ENCODE data around the gene KLHL29. TPM values are rescaled to one million over a fixed set of nuclear protein-coding genes. Genes with fewer than 3 reads are reported as not detected.

Gene KLHL29
- total and polyA plus RNA-seq, 2 donors (not counting 3 experiments of a cell fraction or from before 2014, with no cell fraction given) = 4.6 to 12.7 TPM

DNA sequence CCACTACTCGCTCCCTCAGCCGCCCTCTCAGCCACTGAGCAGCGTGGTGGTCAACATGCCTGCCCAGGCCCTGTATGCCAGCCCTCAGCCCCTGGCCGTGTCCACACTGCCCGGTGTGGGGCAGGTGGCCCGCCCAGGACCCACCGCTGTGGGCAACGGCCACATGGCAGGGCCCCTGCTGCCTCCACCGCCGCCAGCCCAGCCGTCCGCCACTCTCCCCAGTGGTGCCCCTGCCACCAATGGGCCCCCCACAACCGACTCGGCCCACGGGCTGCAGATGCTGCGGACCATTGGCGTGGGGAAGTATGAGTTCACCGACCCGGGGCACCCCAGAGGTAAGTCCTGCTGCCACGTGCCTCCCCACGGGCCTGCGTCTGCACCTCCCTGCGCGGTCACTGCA, 257.5 kb downstream of the KLHL29 start:
- CTCF ChIA-PET = no interaction called here
- TF ChIP-seq JUN (IDR thresholded peaks at IDR 0.05; ENCODE audit: borderline replicate concordance, insufficient read depth, insufficient read length, low read depth) (no peak), GATA2 (IDR thresholded peaks at IDR 0.05; ENCODE audit: insufficient read depth, insufficient read length, low read depth, low read length) (no peak), FOS (IDR thresholded peaks at IDR 0.05; ENCODE audit: borderline replicate concordance, insufficient read depth, low read length) (no peak), MYC (IDR thresholded peaks at IDR 0.05; ENCODE audit: low read depth, low read length) (no peak), EZH2 (IDR thresholded peaks at IDR 0.05; ENCODE audit: borderline replicate concordance, low read depth, low read length, severe bottlenecking) (no peak), POLR2A (IDR thresholded peaks at IDR 0.05; ENCODE audit: low read depth, low read length) (no peak)
- TF ChIP-seq, protein P1, sequence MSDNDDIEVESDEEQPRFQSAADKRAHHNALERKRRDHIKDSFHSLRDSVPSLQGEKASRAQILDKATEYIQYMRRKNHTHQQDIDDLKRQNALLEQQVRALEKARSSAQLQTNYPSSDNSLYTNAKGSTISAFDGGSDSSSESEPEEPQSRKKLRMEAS (IDR thresholded peaks at IDR 0.05; ENCODE audit: insufficient read depth, insufficient read length) = no peak
- H3K9me1 ChIP-seq (replicated peaks; ENCODE audit: control insufficient read depth, extremely low read depth, insufficient read depth, low read length) = no peaks in the 10 kb centered on the region
- H3K36me3 ChIP-seq (ENCODE audit: control insufficient read depth in 2 of 2, extremely low read depth in 1 of 2, insufficient read depth in 2 of 2, low read length in 2 of 2) = no peaks in the 10 kb centered on the region
- POLR2A ChIA-PET = no interaction called here
- no peak for DNase-seq (ENCODE audit: low read depth, low spot score)
- no peak overlapping the region for H2AFZ ChIP-seq (ENCODE audit: low read depth, low read length)
- no peaks in the 10 kb centered on the region for H3K4me1 ChIP-seq (ENCODE audit: control insufficient read depth, extremely low read depth, insufficient read depth, low read length)
- intact Hi-C loops (cut with micrococcal nuclease) = no loop called here
- H3K4me2 ChIP-seq (ENCODE audit: insufficient read depth, low read length) = no peak overlapping the region
- H3K9me3 ChIP-seq (replicated peaks; ENCODE audit: control insufficient read depth, insufficient read depth, low read length) = no peaks in the 10 kb centered on the region
- dilution Hi-C loops (cut with MboI; ENCODE audit: extremely low pct_ligation_motif_present, low sequenced_read_pairs) = no loop called here
- H4K20me1 ChIP-seq (replicated peaks; ENCODE audit: control insufficient read depth, extremely low read depth, insufficient read depth, low read length) = no peaks in the 10 kb centered on the region
- H3K79me2 ChIP-seq (ENCODE audit: control insufficient read depth, insufficient read depth, low read length) = no peaks in the 10 kb centered on the region
- no peak for FAIRE-seq
- H3K9ac ChIP-seq (replicated peaks; ENCODE audit: extremely low read depth, insufficient read depth, low read length) = no peak overlapping the region
- no peak overlapping the region for H3K27ac ChIP-seq (ENCODE audit: insufficient read depth, low read depth, low read length)
- BruUV-seq (replicated peaks) = no TSS peak
- no peaks in the 10 kb centered on the region for H3K27me3 ChIP-seq (ENCODE audit: control insufficient read depth in 2 of 2, insufficient read depth in 2 of 2, low read length in 2 of 2)
- no peak overlapping the region for H3K4me3 ChIP-seq (replicated peaks in 1 of 3; ENCODE audit: insufficient read depth in 1 of 3, low read depth in 1 of 3, low read length in 3 of 3)

DNA sequence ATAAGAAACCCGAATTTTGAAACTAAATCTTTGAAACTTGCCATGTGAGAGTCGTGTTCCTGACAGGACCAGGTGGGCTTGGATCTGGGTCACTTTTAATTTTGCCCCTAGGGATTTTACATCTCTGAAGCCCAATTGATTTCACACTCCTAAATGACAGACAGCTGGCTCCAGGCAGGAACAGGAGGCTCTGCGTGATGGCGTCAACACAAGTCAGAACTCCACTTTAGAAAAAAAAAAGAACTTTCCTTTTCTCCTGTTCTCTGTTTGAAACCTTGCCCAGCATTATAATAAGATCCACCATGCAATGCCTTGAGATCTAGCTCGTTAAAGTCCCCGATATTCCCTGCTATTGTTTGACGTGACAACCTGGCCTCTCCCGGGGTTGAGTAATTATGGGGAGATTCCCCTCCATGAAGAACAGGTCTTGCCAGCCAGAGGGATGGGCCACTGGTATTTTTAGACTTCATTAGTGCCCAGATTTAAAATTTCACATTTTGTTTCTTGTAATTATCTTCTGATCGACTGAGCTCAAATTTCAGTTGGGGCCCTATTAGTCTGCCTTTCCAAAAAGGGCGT, 260.3 kb downstream of the KLHL29 start:
- Histone ChIP-seq H3K4me2 (ENCODE audit: insufficient read depth, low read length) (no peak overlapping the region), H3K4me3 (replicated peaks in 1 of 3; ENCODE audit: insufficient read depth in 1 of 3, low read depth in 1 of 3, low read length in 3 of 3) (no peak overlapping the region), H3K27ac (ENCODE audit: insufficient read depth, low read depth, low read length) (no peak overlapping the region), H3K27me3 (ENCODE audit: control insufficient read depth in 2 of 2, insufficient read depth in 2 of 2, low read length in 2 of 2) (no peaks in the 10 kb centered on the region), H3K9me3 (replicated peaks; ENCODE audit: control insufficient read depth, insufficient read depth, low read length) (no peaks in the 10 kb centered on the region), H3K79me2 (ENCODE audit: control insufficient read depth, insufficient read depth, low read length) (no peaks in the 10 kb centered on the region), H3K9ac (replicated peaks; ENCODE audit: extremely low read depth, insufficient read depth, low read length) (no peak overlapping the region), H2AFZ (ENCODE audit: low read depth, low read length) (no peak overlapping the region), H3K36me3 (ENCODE audit: control insufficient read depth in 2 of 2, extremely low read depth in 1 of 2, insufficient read depth in 2 of 2, low read length in 2 of 2) (no peaks in the 10 kb centered on the region), H4K20me1 (replicated peaks; ENCODE audit: control insufficient read depth, extremely low read depth, insufficient read depth, low read length) (no peaks in the 10 kb centered on the region), H3K4me1 (ENCODE audit: control insufficient read depth, extremely low read depth, insufficient read depth, low read length) (no peaks in the 10 kb centered on the region), H3K9me1 (replicated peaks; ENCODE audit: control insufficient read depth, extremely low read depth, insufficient read depth, low read length) (no peaks in the 10 kb centered on the region)
- DNase-seq (ENCODE audit: low read depth, low spot score) (no peak), FAIRE-seq (no peak)
- dilution Hi-C loops (cut with MboI; ENCODE audit: extremely low pct_ligation_motif_present, low sequenced_read_pairs) = no loop called here
- ChIA-PET CTCF (interaction anchor here (1.0 to 1.4 kb wide), 2 partner anchors 8 to 21 kb away, joined by 4 to 5 read pairs; no protein-coding TSS in a partner anchor), POLR2A (no interaction called here)
- TF ChIP-seq FOS (IDR thresholded peaks at IDR 0.05; ENCODE audit: borderline replicate concordance, insufficient read depth, low read length) (no peak), EZH2 (IDR thresholded peaks at IDR 0.05; ENCODE audit: borderline replicate concordance, low read depth, low read length, severe bottlenecking) (no peak), GATA2 (IDR thresholded peaks at IDR 0.05; ENCODE audit: insufficient read depth, insufficient read length, low read depth, low read length) (no peak)
- intact Hi-C loops (cut with micrococcal nuclease) = no loop called here
- no TSS peak for BruUV-seq (replicated peaks)

All from endothelial cell of umbilical vein (primary cell).